ENCODE measurements around the gene HERC2.
"Not testable (repeated sequence)": the region's sequence is repeated elsewhere in the genome, so short reads cannot be mapped to it uniquely, and the experiment has no call there.

HERC2 gene

GRCh38 chr15:28178727-28179126 is 143.3 kb downstream of the HERC2 start:
- no peak overlapping the region for H3K4me2 ChIP-seq (ENCODE audit: low read depth, low read length, poor library complexity, severe bottlenecking)
- H3K4me3 ChIP-seq (ENCODE audit: insufficient read depth, low read length, poor library complexity, severe bottlenecking) = no peak overlapping the region
- no peak overlapping the region for H3K27ac ChIP-seq (ENCODE audit: low read depth, low read length)
- H3K9ac ChIP-seq (ENCODE audit: low read length) = no peak overlapping the region
- no peaks in the 10 kb centered on the region for H4K20me1 ChIP-seq (ENCODE audit: low read depth, low read length)
- H3F3A ChIP-seq (ENCODE audit: insufficient read depth) = no peaks in the 10 kb centered on the region
- H3K79me2 ChIP-seq (ENCODE audit: insufficient read depth, low read length) = no peaks in the 10 kb centered on the region
- H3K9me2 ChIP-seq (replicated peaks; ENCODE audit: insufficient read depth, low read length) = no peaks in the 10 kb centered on the region
- no peaks in the 10 kb centered on the region for H3K27me3 ChIP-seq (ENCODE audit: low read length)
- no peaks in the 10 kb centered on the region for H3K36me3 ChIP-seq (ENCODE audit: low read length)
- H3K9me3 ChIP-seq (ENCODE audit: insufficient read depth, low read length) = no peaks in the 10 kb centered on the region
- TF ChIP-seq CTCF (IDR thresholded peaks at IDR 0.05; ENCODE audit: insufficient read depth, low read length, poor library complexity, severe bottlenecking) (no peak), EZH2phosphoT487 (conservative IDR thresholded peaks at IDR 0.05; ENCODE audit: low read length) (no peak)
- no peak overlapping the region for H2AFZ ChIP-seq (ENCODE audit: low read depth, low read length, severe bottlenecking)

GRCh38 chr15:28178290-28178689 is 143.7 kb downstream of the HERC2 start:
- no peak for TF ChIP-seq EZH2phosphoT487 (conservative IDR thresholded peaks at IDR 0.05; ENCODE audit: low read length)
- no peaks in the 10 kb centered on the region for H4K20me1 ChIP-seq (ENCODE audit: low read depth, low read length)
- no peak overlapping the region for H3K4me2 ChIP-seq (ENCODE audit: low read depth, low read length, poor library complexity, severe bottlenecking)
- H3F3A ChIP-seq (ENCODE audit: insufficient read depth) = no peaks in the 10 kb centered on the region
- H3K4me3 ChIP-seq (ENCODE audit: insufficient read depth, low read length, poor library complexity, severe bottlenecking) = no peak overlapping the region
- no peaks in the 10 kb centered on the region for H3K9me2 ChIP-seq (replicated peaks; ENCODE audit: insufficient read depth, low read length)
- H3K9me3 ChIP-seq (ENCODE audit: insufficient read depth, low read length) = no peaks in the 10 kb centered on the region
- no peak overlapping the region for H3K27ac ChIP-seq (ENCODE audit: low read depth, low read length)
- H3K9ac ChIP-seq (ENCODE audit: low read length) = no peak overlapping the region
- no peaks in the 10 kb centered on the region for H3K27me3 ChIP-seq (ENCODE audit: low read length)
- 0 out of 2 replicates have a peak, but pooled peaks cover 2% of the 10 kb centered on the region for H3K36me3 ChIP-seq (ENCODE audit: low read length)
- no peaks in the 10 kb centered on the region for H3K79me2 ChIP-seq (ENCODE audit: insufficient read depth, low read length)
- H2AFZ ChIP-seq (ENCODE audit: low read depth, low read length, severe bottlenecking) = no peak overlapping the region

GRCh38 chr15:28169366-28169765 is 152.6 kb downstream of the HERC2 start:
- Histone ChIP-seq H3K9ac (ENCODE audit: low read length) (no peak overlapping the region), H3K9me2 (replicated peaks; ENCODE audit: insufficient read depth, low read length) (no peaks in the 10 kb centered on the region), H3K36me3 (ENCODE audit: low read length) (peaks cover 23% of the 10 kb centered on the region), H3K27me3 (ENCODE audit: low read length) (no peaks in the 10 kb centered on the region), H3F3A (ENCODE audit: insufficient read depth) (no peaks in the 10 kb centered on the region), H3K79me2 (ENCODE audit: insufficient read depth, low read length) (no peaks in the 10 kb centered on the region), H4K20me1 (ENCODE audit: low read depth, low read length) (no peaks in the 10 kb centered on the region), H3K27ac (ENCODE audit: low read depth, low read length) (no peak overlapping the region), H2AFZ (ENCODE audit: low read depth, low read length, severe bottlenecking) (no peak overlapping the region), H3K4me3 (ENCODE audit: insufficient read depth, low read length, poor library complexity, severe bottlenecking) (no peak overlapping the region), H3K9me3 (ENCODE audit: insufficient read depth, low read length) (no peaks in the 10 kb centered on the region), H3K4me2 (ENCODE audit: low read depth, low read length, poor library complexity, severe bottlenecking) (no peak overlapping the region)
- TF ChIP-seq CTCF (IDR thresholded peaks at IDR 0.05; ENCODE audit: insufficient read depth, low read length, poor library complexity, severe bottlenecking) (no peak), EZH2phosphoT487 (conservative IDR thresholded peaks at IDR 0.05; ENCODE audit: low read length) (no peak)

GRCh38 chr15:28168405-28169121 is 153.4 kb downstream of the HERC2 start:
- H3K9me3 ChIP-seq (ENCODE audit: insufficient read depth, low read length); H3K9me2 ChIP-seq (replicated peaks; ENCODE audit: insufficient read depth, low read length); H2AFZ ChIP-seq (ENCODE audit: low read depth, low read length, severe bottlenecking); H3K79me2 ChIP-seq (ENCODE audit: insufficient read depth, low read length); H3K4me2 ChIP-seq (ENCODE audit: low read depth, low read length, poor library complexity, severe bottlenecking); H3K27me3 ChIP-seq (ENCODE audit: low read length); H3K4me3 ChIP-seq (ENCODE audit: insufficient read depth, low read length, poor library complexity, severe bottlenecking); H4K20me1 ChIP-seq (ENCODE audit: low read depth, low read length); H3F3A ChIP-seq (ENCODE audit: insufficient read depth); H3K9ac ChIP-seq (ENCODE audit: low read length); H3K27ac ChIP-seq (ENCODE audit: low read depth, low read length): not testable (repeated sequence)
- peaks cover 23% of the 10 kb centered on the region for H3K36me3 ChIP-seq (ENCODE audit: low read length)
